NCI-H2081 (cell line): ENCODE measurements around the gene PITPNC1.

Experiments
- DNase-seq, 2 experiments: peaks; one replicate each; lab custom pipeline; 2025; lab: John Stamatoyannopoulos, UW

PITPNC1 gene

DNA sequence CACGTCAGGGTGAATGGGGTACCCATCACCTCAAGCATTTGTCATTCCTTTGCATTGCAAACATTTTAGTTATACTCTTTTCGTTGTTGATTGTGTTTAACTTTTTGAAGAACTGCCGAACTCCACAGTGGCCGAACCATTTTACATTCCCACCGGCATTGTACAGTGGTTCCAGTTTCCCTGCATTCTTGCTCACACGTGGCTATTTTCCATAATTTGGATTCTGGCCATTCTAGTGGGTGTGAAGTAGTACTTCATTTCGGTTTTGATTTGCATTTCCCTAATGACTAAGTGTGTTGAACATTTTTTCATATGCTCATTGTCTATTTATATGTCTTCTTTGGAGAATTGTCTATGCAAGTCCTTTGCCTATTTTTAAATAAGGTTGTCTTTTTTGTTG lies 353.6 kb downstream of the PITPNC1 start:
- no peak for DNase-seq

- DNase-seq = no peak
Measured at GRCh38 chr17:67733449-67733848, 356.4 kb downstream of the PITPNC1 start.

GRCh38 chr17:67737145-67737544 lies 360.1 kb downstream of the PITPNC1 start:
- no peak for DNase-seq

DNA sequence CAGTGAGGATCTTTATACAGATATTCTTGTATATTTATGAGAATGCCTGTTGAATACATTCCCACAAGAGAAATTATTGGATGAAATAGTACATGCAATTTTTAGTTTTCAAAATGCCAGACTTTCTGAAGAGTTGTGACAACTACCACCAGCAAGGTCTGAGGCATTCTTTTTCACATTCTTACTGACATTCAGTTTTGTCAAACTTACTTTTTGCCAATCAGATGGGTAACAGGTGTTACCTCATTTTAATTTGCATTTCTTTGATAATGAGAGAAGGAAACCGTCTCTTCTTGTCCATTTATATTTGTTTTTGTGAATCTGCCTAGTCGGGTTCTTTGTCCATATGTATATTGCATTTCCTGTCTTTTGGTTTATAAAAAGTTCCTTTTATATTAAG lies 364.9 kb downstream of the PITPNC1 start:
- no peak for DNase-seq
